HG02840 (cell line): ENCODE measurements around the gene SLC22A16.
"Not testable (repeated sequence)": the region's sequence is repeated elsewhere in the genome, so short reads cannot be mapped to it uniquely, and the experiment has no call there.

Experiments used
- ATAC-seq: cut with Tn5 transposase; IDR thresholded peaks from one replicate; pipeline ENCODE4 v1.9.1; 2021; ENCODE audit warnings: mild to moderate bottlenecking, moderate library complexity, moderate number of reproducible peaks; ENCODE audit not compliant: unreplicated experiment, low FRiP score

Gene SLC22A16

GRCh38 chr6:110491644-110492317, 15.4 kb upstream of the SLC22A16 start:
- ATAC-seq, result no peak

GRCh38 chr6:110491299-110491643, 14.9 kb upstream of the SLC22A16 start:
- ATAC-seq, result no peak

GRCh38 chr6:110490110-110490509, 13.7 kb upstream of the SLC22A16 start:
- no peak for ATAC-seq

- no peak for ATAC-seq
These were observed 12.3 kb upstream of the SLC22A16 start for GRCh38 chr6:110488606-110489190.

GRCh38 chr6:110487968-110488381, 11.6 kb upstream of the SLC22A16 start:
- ATAC-seq, result not testable (repeated sequence)

GRCh38 chr6:110486756-110487155, 10.3 kb upstream of the SLC22A16 start:
- ATAC-seq, result no peak

- ATAC-seq, result no peak
These were observed 9.1 kb upstream of the SLC22A16 start for GRCh38 chr6:110485491-110485890.

GRCh38 chr6:110484321-110484720, 7.9 kb upstream of the SLC22A16 start:
- ATAC-seq, result no peak

GRCh38 chr6:110482774-110483400, 6.5 kb upstream of the SLC22A16 start:
- no peak for ATAC-seq

- no peak for ATAC-seq
These were observed 4.7 kb upstream of the SLC22A16 start for GRCh38 chr6:110481081-110481480.

GRCh38 chr6:110475066-110475653, 1.3 kb downstream of the SLC22A16 start:
- ATAC-seq, result no peak

GRCh38 chr6:110474500-110474899, 1.9 kb downstream of the SLC22A16 start:
- no peak for ATAC-seq

- no peak for ATAC-seq
These were observed 3.7 kb downstream of the SLC22A16 start for GRCh38 chr6:110472739-110473138.

- no peak for ATAC-seq
These were observed 4.6 kb downstream of the SLC22A16 start for GRCh38 chr6:110471726-110472365.

GRCh38 chr6:110468731-110469130, 7.7 kb downstream of the SLC22A16 start:
- no peak for ATAC-seq

- ATAC-seq, result no peak
These were observed 8.8 kb downstream of the SLC22A16 start for GRCh38 chr6:110467566-110468140.

- no peak for ATAC-seq
These were observed 13.4 kb downstream of the SLC22A16 start for GRCh38 chr6:110462884-110463481.

- ATAC-seq, result no peak
These were observed 15.0 kb downstream of the SLC22A16 start for GRCh38 chr6:110461376-110461775.

- no peak for ATAC-seq
These were observed 17.3 kb downstream of the SLC22A16 start for GRCh38 chr6:110459137-110459536.

- ATAC-seq, result no peak
These were observed 17.9 kb downstream of the SLC22A16 start for GRCh38 chr6:110458476-110458875.
